Mesendoderm (in vitro differentiated cells): ENCODE results near the gene SGSH.

Experiments
- DNase-seq: peaks from one replicate; pipeline ENCODE4 v3.0.0; 2013
- H2AK5ac ChIP-seq: 2 replicates; pipeline ENCODE4 v1.6.1; 2013; ENCODE audit warnings: low read length, inconsistent platforms
- H2BK120ac ChIP-seq: 2 replicates; pipeline ENCODE4 v1.6.1; 2013; ENCODE audit warnings: low read depth, mild to moderate bottlenecking, low read length, moderate library complexity, mixed read lengths
- H2BK15ac ChIP-seq: replicated peaks from 2 replicates; pipeline ENCODE4 v1.6.1; 2013; ENCODE audit warnings: low read depth, mild to moderate bottlenecking, moderate library complexity
- H2BK5ac ChIP-seq: 2 replicates; pipeline ENCODE4 v1.6.1; 2013; ENCODE audit warnings: low read length, inconsistent platforms
- H3K18ac ChIP-seq: 2 replicates; pipeline ENCODE4 v1.6.1; 2013; ENCODE audit warnings: mild to moderate bottlenecking, low read length, mixed read lengths
- H3K23ac ChIP-seq: one replicate; pipeline ENCODE4 v1.6.1; 2013; ENCODE audit warnings: low read length
- H3K27ac ChIP-seq: 2 replicates; pipeline ENCODE4 v1.5.1; 2013; ENCODE audit warnings: low read depth, mild to moderate bottlenecking, inconsistent platforms, low read length, moderate library complexity
- H3K27me3 ChIP-seq: 2 replicates; pipeline ENCODE4 v1.6.1; 2013; ENCODE audit warnings: low read length, control low read depth, mild to moderate bottlenecking, inconsistent platforms; ENCODE audit not compliant: insufficient read depth, poor library complexity
- H3K36me3 ChIP-seq: 2 replicates; pipeline ENCODE4 v1.6.1; 2013; ENCODE audit warnings: low read length, inconsistent platforms; ENCODE audit not compliant: control insufficient read depth, insufficient read depth
- H3K4ac ChIP-seq: one replicate; pipeline ENCODE4 v1.6.1; 2013; ENCODE audit warnings: low read depth, mild to moderate bottlenecking, low read length, moderate library complexity
- H3K4me1 ChIP-seq: 2 replicates; pipeline ENCODE4 v1.6.1; 2013; ENCODE audit warnings: low read depth, low read length, inconsistent platforms; ENCODE audit not compliant: control insufficient read depth
- H3K4me2 ChIP-seq: 2 replicates; pipeline ENCODE4 v1.6.1; 2013; ENCODE audit warnings: low read length
- H3K4me3 ChIP-seq: 2 replicates; pipeline ENCODE4 v1.5.1; 2013; ENCODE audit warnings: mild to moderate bottlenecking, low read length
- H3K56ac ChIP-seq: one replicate; pipeline ENCODE4 v1.6.1; 2013; ENCODE audit warnings: low read length
- H3K79me1 ChIP-seq: 2 replicates; pipeline ENCODE4 v1.6.1; 2013; ENCODE audit warnings: low read length, inconsistent platforms
- H3K79me2 ChIP-seq: 2 replicates; pipeline ENCODE4 v1.6.1; 2013; ENCODE audit warnings: mild to moderate bottlenecking, low read length; ENCODE audit not compliant: control insufficient read depth, insufficient read depth
- H3K9ac ChIP-seq: 2 replicates; pipeline ENCODE4 v1.6.1; 2013; ENCODE audit warnings: low read length, inconsistent platforms
- H4K5ac ChIP-seq: one replicate; pipeline ENCODE4 v1.6.1; 2013; ENCODE audit warnings: low read length
- H4K8ac ChIP-seq: one replicate; pipeline ENCODE4 v1.6.1; 2013; ENCODE audit warnings: low read depth, mild to moderate bottlenecking, control low read depth, low read length, moderate library complexity
- WGBS: extraction: QIAGEN DNeasy Blood & Tissue Kit; methylation state at CpG from one replicate; pipeline ENCODE4 v1.1.7; 2013; ENCODE audit warnings: low lambda C conversion rate, missing lambda C conversion rate; ENCODE audit not compliant: insufficient coverage; ENCODE audit errors: extremely low coverage; 5-methylcytosine and 5-hydroxymethylcytosine counted together

The SGSH gene

DNA sequence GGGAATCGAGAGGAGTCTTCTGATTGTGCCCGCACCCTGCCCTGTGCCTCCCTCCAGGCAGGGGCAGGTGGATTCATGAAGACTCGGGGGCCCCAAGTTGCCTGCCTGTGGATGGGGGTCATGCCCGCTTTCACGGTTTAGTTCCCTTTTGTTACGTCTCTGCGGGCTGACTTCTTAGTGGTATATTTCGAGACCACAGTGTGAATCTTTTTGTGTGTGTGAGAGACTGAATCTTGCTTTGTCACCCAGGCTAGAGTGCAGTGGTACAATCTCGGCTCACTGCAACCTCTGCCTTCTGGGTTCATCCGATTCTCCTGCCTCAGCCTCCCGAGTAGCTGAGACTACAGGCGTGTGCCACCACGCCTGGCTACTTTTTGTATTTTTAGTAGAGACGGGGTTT, 22.4 kb upstream of the SGSH start:
- no peak overlapping the region for H4K5ac ChIP-seq
- H2BK5ac ChIP-seq, result no peak overlapping the region
- no peaks in the 10 kb centered on the region for H3K4me1 ChIP-seq
- no peaks in the 10 kb centered on the region for H3K27me3 ChIP-seq
- no peak overlapping the region for H3K4me3 ChIP-seq
- H3K4ac ChIP-seq, result no peak overlapping the region
- H3K56ac ChIP-seq, result no peak overlapping the region
- H3K9ac ChIP-seq, result no peak overlapping the region
- WGBS, result no CpG with 5 or more reads among the region's 14 CpGs
- no peak overlapping the region for H3K23ac ChIP-seq
- H3K27ac ChIP-seq, result no peak overlapping the region
- no peak for DNase-seq
- no peak overlapping the region for H2AK5ac ChIP-seq
- H3K79me1 ChIP-seq, result no peaks in the 10 kb centered on the region
- no peak overlapping the region for H4K8ac ChIP-seq
- no peaks in the 10 kb centered on the region for H3K79me2 ChIP-seq
- H2BK15ac ChIP-seq, result no peak overlapping the region
- no peak overlapping the region for H3K18ac ChIP-seq
- H2BK120ac ChIP-seq, result no peak overlapping the region
- H3K4me2 ChIP-seq, result no peak overlapping the region
- H3K36me3 ChIP-seq, result peaks cover 4% of the 10 kb centered on the region

DNA sequence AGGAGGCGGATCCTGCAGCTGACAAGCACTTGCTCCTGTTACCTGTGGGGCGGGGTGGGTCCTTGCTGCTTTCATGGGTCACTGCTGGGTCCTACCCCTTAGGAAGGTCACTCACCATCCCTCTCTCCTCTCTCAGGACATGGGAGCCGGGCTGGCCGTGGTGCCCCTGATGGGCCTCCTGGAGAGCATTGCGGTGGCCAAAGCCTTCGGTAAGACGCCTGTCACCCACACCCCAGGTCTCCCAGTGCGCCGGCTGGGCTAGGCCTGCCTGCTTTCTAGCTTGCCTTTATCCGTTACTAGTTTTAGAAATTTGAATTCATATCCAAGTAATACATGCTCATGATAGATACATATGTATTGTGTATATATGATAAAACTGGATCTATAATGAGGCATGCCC, 17.3 kb upstream of the SGSH start:
- Histone ChIP-seq H3K79me1 (no peaks in the 10 kb centered on the region), H2BK15ac (no peak overlapping the region), H3K56ac (no peak overlapping the region), H3K4me1 (no peaks in the 10 kb centered on the region), H3K4me2 (no peak overlapping the region), H2BK5ac (no peak overlapping the region), H3K36me3 (peaks cover 4% of the 10 kb centered on the region), H3K18ac (no peak overlapping the region), H3K4ac (no peak overlapping the region), H4K8ac (no peak overlapping the region), H4K5ac (no peak overlapping the region), H3K27ac (no peak overlapping the region), H3K79me2 (no peaks in the 10 kb centered on the region), H3K27me3 (no peaks in the 10 kb centered on the region), H3K23ac (no peak overlapping the region), H3K4me3 (no peak overlapping the region), H3K9ac (no peak overlapping the region), H2BK120ac (no peak overlapping the region), H2AK5ac (no peak overlapping the region)
- no CpG with 5 or more reads among the region's 10 CpGs for WGBS
- no peak for DNase-seq

DNA sequence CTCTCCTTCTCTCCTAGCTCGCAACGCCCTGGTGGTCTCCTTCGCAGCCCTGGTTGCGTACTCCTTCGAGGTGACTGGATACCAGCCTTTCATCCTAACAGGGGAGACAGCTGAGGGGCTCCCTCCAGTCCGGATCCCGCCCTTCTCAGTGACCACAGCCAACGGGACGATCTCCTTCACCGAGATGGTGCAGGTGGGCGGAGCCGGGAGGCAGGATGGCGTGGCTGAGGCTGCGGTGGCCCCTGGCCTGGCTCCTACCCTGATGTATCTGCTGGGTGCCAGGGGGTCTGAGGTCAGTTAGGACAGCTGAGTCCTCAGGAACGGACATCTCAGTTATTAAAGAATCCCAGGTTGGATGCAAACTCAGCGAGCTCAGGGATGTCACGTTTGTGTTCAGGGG, 16.8 kb upstream of the SGSH start:
- Histone ChIP-seq H3K4me3 (no peak overlapping the region), H3K4me2 (no peak overlapping the region), H2BK15ac (no peak overlapping the region), H3K27ac (no peak overlapping the region), H3K79me2 (no peaks in the 10 kb centered on the region), H3K36me3 (peaks cover 4% of the 10 kb centered on the region), H3K4me1 (no peaks in the 10 kb centered on the region), H2BK5ac (no peak overlapping the region), H4K5ac (no peak overlapping the region), H3K23ac (no peak overlapping the region), H2BK120ac (no peak overlapping the region), H3K4ac (no peak overlapping the region), H2AK5ac (no peak overlapping the region), H3K9ac (no peak overlapping the region), H3K79me1 (no peaks in the 10 kb centered on the region), H3K27me3 (no peaks in the 10 kb centered on the region), H3K18ac (no peak overlapping the region), H4K8ac (no peak overlapping the region), H3K56ac (no peak overlapping the region)
- DNase-seq, result no peak
- no CpG with 5 or more reads among the region's 17 CpGs for WGBS

GRCh38 chr17:80233202-80233601, 13.1 kb upstream of the SGSH start:
- H3K23ac ChIP-seq, result no peak overlapping the region
- no peak overlapping the region for H2BK5ac ChIP-seq

GRCh38 chr17:80232438-80232837, 12.3 kb upstream of the SGSH start:
- Histone ChIP-seq H3K4ac (no peak overlapping the region), H4K5ac (no peak overlapping the region), H3K9ac (no peak overlapping the region), H3K79me2 (no peaks in the 10 kb centered on the region), H3K27ac (no peak overlapping the region), H4K8ac (no peak overlapping the region), H2BK5ac (no peak overlapping the region), H3K36me3 (no peaks in the 10 kb centered on the region), H3K4me3 (no peak overlapping the region), H2AK5ac (no peak overlapping the region), H3K23ac (no peak overlapping the region), H3K4me2 (no peak overlapping the region), H3K79me1 (no peaks in the 10 kb centered on the region), H3K18ac (no peak overlapping the region), H3K56ac (no peak overlapping the region), H3K27me3 (no peaks in the 10 kb centered on the region), H3K4me1 (no peaks in the 10 kb centered on the region), H2BK15ac (no peak overlapping the region), H2BK120ac (no peak overlapping the region)
- no peak for DNase-seq
- WGBS, result no CpG with 5 or more reads among the region's 1 CpG

More at GRCh38 chr17:80233202-80233601, 13.1 kb upstream of the SGSH start:
- no peak for DNase-seq
- H3K4me2 ChIP-seq, result no peak overlapping the region
- peaks cover 2% of the 10 kb centered on the region for H3K36me3 ChIP-seq
- no CpG with 5 or more reads among the region's 3 CpGs for WGBS
- H3K79me1 ChIP-seq, result no peaks in the 10 kb centered on the region
- H3K79me2 ChIP-seq, result no peaks in the 10 kb centered on the region
- no peaks in the 10 kb centered on the region for H3K27me3 ChIP-seq
- no peak overlapping the region for H3K18ac ChIP-seq
- H3K56ac ChIP-seq, result no peak overlapping the region
- no peak overlapping the region for H3K4ac ChIP-seq
- H2AK5ac ChIP-seq, result no peak overlapping the region
- H2BK120ac ChIP-seq, result no peak overlapping the region
- H4K5ac ChIP-seq, result no peak overlapping the region
- H3K27ac ChIP-seq, result no peak overlapping the region
- no peak overlapping the region for H3K4me3 ChIP-seq
- H3K9ac ChIP-seq, result no peak overlapping the region
- H2BK15ac ChIP-seq, result no peak overlapping the region
- H4K8ac ChIP-seq, result no peak overlapping the region
- H3K4me1 ChIP-seq, result no peaks in the 10 kb centered on the region

DNA sequence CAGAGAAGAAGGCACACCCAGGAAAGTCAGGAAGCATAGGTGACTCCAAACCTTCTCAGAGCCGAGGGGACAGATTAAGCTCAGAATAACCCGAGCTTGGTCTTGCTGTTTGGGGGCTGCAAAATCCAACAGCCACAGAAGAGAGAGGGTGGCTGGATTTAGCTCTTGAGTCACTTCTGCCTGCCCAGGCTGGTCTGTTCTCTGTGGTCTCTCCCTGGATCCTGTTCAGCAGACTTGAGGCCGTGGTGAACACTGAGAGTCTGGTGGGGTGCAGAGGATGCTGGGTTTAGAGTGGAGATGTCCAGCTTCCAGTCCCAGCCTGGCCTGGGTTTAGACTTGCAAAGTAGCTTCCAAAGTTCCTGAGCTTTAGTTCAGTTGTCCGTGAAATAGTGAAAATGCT, 8.9 kb upstream of the SGSH start:
- Histone ChIP-seq H3K36me3 (no peaks in the 10 kb centered on the region), H3K4me1 (peaks cover 3% of the 10 kb centered on the region), H3K27ac (no peak overlapping the region), H3K9ac (no peak overlapping the region), H2AK5ac (no peak overlapping the region), H3K4ac (no peak overlapping the region), H2BK15ac (no peak overlapping the region), H3K18ac (no peak overlapping the region), H2BK5ac (no peak overlapping the region), H3K79me1 (no peaks in the 10 kb centered on the region), H3K4me2 (no peak overlapping the region), H3K27me3 (no peaks in the 10 kb centered on the region), H3K23ac (no peak overlapping the region), H4K5ac (no peak overlapping the region), H3K79me2 (no peaks in the 10 kb centered on the region), H3K56ac (no peak overlapping the region), H4K8ac (no peak overlapping the region), H2BK120ac (no peak overlapping the region), H3K4me3 (no peak overlapping the region)
- DNase-seq, result no peak
- no CpG with 5 or more reads among the region's 4 CpGs for WGBS
